CD4-positive, alpha-beta T cell treated with Interleukin-2 at 100 ng/mL for 4 hours (primary cell): ENCODE measurements around the gene METTL25B.

ENCODE experiments used
- DNase-seq: peaks from one replicate; pipeline ENCODE4 v3.0.0-alpha.2; 2020; ENCODE audit warnings: low spot score

Gene METTL25B

DNA sequence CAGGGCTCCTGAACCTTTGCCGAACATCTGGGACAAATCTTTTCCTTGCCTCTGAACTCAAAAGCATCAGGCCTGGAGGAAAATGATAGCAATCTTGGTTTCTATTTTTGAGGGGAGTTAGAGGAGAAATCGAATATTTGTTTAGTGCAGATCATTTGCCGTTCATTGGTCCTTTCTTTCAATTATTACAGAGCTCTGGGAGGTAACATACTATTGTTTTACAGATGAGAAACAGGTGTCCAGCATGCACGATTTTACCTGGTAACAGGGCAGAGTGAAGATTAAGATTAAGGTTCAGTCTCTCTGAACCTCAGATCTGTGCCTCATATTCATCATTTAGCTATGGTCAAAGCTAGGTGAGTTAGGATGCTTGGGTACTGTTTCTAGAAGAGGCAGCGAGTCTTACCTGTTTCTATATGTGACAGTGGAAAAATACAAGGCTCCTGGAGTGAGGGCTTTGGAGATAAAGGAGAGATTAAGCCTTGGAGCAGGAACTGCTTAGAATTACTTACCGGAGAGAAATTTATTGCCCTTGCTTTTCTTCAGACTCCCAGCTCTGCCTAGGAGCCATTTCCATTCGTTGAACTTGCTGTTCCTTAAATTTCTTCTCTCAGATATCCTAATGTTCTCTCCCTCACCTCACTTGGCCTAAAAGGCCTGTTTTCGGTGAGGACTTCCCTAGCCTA, 40.5 kb downstream of the METTL25B start:
- no peak for DNase-seq

DNA sequence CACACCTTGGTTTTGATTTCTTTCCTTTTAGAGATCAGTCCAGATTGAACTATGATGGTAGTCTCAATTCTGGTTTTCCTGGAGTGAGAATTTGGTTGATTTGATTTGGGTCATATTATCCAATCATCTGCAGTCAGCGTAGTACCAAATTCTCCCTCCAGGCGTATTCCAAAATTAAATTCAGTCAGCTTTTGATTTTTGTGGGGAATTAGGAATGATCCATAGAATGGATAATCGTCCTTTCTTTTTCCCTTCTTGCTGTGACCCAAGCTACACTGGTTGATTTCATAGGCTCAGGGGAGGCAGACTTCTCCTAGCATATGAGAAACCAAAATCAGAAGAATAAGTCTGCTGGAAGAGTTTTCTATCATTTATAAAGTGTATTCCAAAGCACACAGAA, 44.0 kb downstream of the METTL25B start:
- no peak for DNase-seq

- DNase-seq: no peak
Observed at GRCh38 chr1:156772728-156773497, 44.6 kb downstream of the METTL25B start.

GRCh38 chr1:156773607-156774006, 45.3 kb downstream of the METTL25B start:
- no peak for DNase-seq

GRCh38 chr1:156775799-156776198, 47.5 kb downstream of the METTL25B start:
- no peak for DNase-seq

GRCh38 chr1:156776942-156777341, 48.7 kb downstream of the METTL25B start:
- DNase-seq: no peak

DNA sequence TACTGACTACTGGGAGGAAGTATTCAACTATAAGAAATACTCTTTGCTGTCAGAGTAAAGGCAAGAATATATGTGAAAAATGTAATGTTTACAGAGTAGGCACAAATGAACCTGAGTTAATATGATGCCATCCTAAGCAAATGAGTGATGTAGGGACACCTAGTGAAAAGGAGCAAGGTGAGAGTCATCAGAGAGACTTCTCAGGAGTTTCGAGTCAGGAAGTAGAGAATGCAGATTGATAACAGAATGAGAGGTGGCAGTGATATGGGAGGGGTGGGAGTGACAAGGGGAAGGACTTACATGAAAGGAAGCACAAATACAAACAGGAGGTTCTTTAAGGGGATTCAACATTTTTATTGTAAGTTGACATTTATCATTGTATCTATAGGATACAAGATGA, 49.3 kb downstream of the METTL25B start:
- DNase-seq: no peak

GRCh38 chr1:156781585-156782186, 53.4 kb downstream of the METTL25B start:
- DNase-seq: no peak

DNA sequence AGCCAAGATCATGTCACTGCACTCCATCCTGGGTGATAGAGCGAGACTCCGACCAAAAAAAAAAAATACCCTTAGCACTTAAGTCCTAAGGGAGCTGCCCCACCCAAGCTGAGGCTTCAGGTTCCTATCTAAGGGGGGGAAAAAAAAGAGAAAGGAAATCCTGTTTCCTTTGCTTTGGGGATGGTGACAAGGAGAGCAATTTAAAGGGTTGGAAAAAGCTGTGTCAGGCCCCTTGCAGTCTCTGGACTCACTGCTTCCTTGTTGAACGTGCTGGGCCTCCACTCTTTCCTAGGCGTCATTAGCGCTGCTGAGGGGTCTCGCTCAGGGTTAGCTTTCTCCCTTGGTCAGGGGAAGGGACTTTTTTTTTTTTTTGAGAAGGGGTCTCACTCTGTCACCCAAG, 57.2 kb downstream of the METTL25B start:
- DNase-seq: no peak
